H9 (cell line): ENCODE data around the gene ALDH1L1. TPM values are rescaled to one million over a fixed set of nuclear protein-coding genes. Genes with fewer than 3 reads are reported as not detected.

Source experiments
- DNase-seq: peaks from one replicate; pipeline ENCODE4 v3.0.0-alpha.2; 2017
- H2AFZ ChIP-seq: one replicate; pipeline ENCODE4 v1.6.1; 2013; ENCODE audit warnings: mild to moderate bottlenecking, low read length, control low read depth, moderate library complexity
- H2AK5ac ChIP-seq: 2 replicates; pipeline ENCODE4 v1.6.1; 2013; ENCODE audit warnings: low read length, control low read depth, mixed read lengths; ENCODE audit not compliant: insufficient read length
- H2BK120ac ChIP-seq: one replicate; pipeline ENCODE4 v1.6.1; 2013; ENCODE audit warnings: low read depth, mild to moderate bottlenecking, low read length, control low read depth, inconsistent platforms; ENCODE audit not compliant: poor library complexity, severe bottlenecking
- H2BK12ac ChIP-seq: 2 replicates; pipeline ENCODE4 v1.6.1; 2013; ENCODE audit warnings: low read length, control low read depth, mixed read lengths, low read depth; ENCODE audit not compliant: insufficient read length
- H2BK15ac ChIP-seq: 2 replicates; pipeline ENCODE4 v1.6.1; 2013; ENCODE audit warnings: low read depth, low read length, control low read depth
- H2BK20ac ChIP-seq: one replicate; pipeline ENCODE4 v1.6.1; 2013; ENCODE audit warnings: low read depth, mild to moderate bottlenecking, low read length, control low read depth, inconsistent platforms; ENCODE audit not compliant: poor library complexity, severe bottlenecking
- H2BK5ac ChIP-seq: 2 replicates; pipeline ENCODE4 v1.6.1; 2013; ENCODE audit warnings: low read length, control low read depth, mixed read lengths; ENCODE audit not compliant: insufficient read length
- H3K14ac ChIP-seq: 2 replicates; pipeline ENCODE4 v1.6.1; 2013; ENCODE audit warnings: low read length, control low read depth; ENCODE audit not compliant: insufficient read depth
- H3K18ac ChIP-seq: 2 replicates; pipeline ENCODE4 v1.6.1; 2013; ENCODE audit warnings: low read depth, mild to moderate bottlenecking, mixed read lengths, low read length, control low read depth; ENCODE audit not compliant: insufficient read length
- H3K23ac ChIP-seq: 2 replicates; pipeline ENCODE4 v1.6.1; 2013; ENCODE audit warnings: low read length, control low read depth, mixed read lengths, low read depth; ENCODE audit not compliant: insufficient read length
- H3K23me2 ChIP-seq: 2 replicates; pipeline ENCODE4 v1.6.1; 2013; ENCODE audit warnings: low read depth, mild to moderate bottlenecking, mixed read lengths, low read length, control low read depth; ENCODE audit not compliant: insufficient read length, poor library complexity, severe bottlenecking
- H3K27ac ChIP-seq: 2 replicates; pipeline ENCODE4 v1.5.1; 2013; ENCODE audit warnings: low read length, control low read depth, mixed read lengths, low read depth; ENCODE audit not compliant: insufficient read length
- H3K27me3 ChIP-seq: 2 replicates; pipeline ENCODE4 v1.6.1; 2013; ENCODE audit warnings: low read length, control low read depth, inconsistent platforms; ENCODE audit not compliant: insufficient read depth
- H3K4ac ChIP-seq: 2 replicates; pipeline ENCODE4 v1.6.1; 2013; ENCODE audit warnings: low read depth, mild to moderate bottlenecking, control low read depth, inconsistent platforms, low read length, moderate library complexity
- H3K4me1 ChIP-seq: 2 replicates; pipeline ENCODE4 v1.6.1; 2013; ENCODE audit warnings: low read length, control low read depth, inconsistent platforms; ENCODE audit not compliant: insufficient read depth
- H3K4me2 ChIP-seq: 2 replicates; pipeline ENCODE4 v1.6.1; 2013; ENCODE audit warnings: low read length, control low read depth, mixed read lengths; ENCODE audit not compliant: insufficient read length, insufficient read depth
- H3K56ac ChIP-seq: 2 replicates; pipeline ENCODE4 v1.6.1; 2013; ENCODE audit warnings: low read depth, mild to moderate bottlenecking, mixed read lengths, low read length, control low read depth; ENCODE audit not compliant: insufficient read length
- H3K79me1 ChIP-seq: 2 replicates; pipeline ENCODE4 v1.6.1; 2013; ENCODE audit warnings: low read depth, mild to moderate bottlenecking, moderate library complexity, low read length, control low read depth, inconsistent platforms; ENCODE audit not compliant: insufficient read depth, poor library complexity, severe bottlenecking
- H3K79me2 ChIP-seq: 2 replicates; pipeline ENCODE4 v1.6.1; 2013; ENCODE audit warnings: low read length, control low read depth, inconsistent platforms; ENCODE audit not compliant: insufficient read depth
- H3K9ac ChIP-seq: 2 replicates; pipeline ENCODE4 v1.6.1; 2013; ENCODE audit warnings: low read length, control low read depth, mixed read lengths; ENCODE audit not compliant: insufficient read length; ENCODE audit errors: extremely low read depth
- H3K9me3 ChIP-seq: one replicate; pipeline ENCODE4 v1.6.1; 2013; ENCODE audit warnings: low read depth, low read length, inconsistent platforms; ENCODE audit not compliant: control insufficient read depth
- H3T11ph ChIP-seq: one replicate; pipeline ENCODE4 v1.6.1; 2013; ENCODE audit warnings: mild to moderate bottlenecking, low read length, control low read depth, inconsistent platforms
- H4K20me1 ChIP-seq: one replicate; pipeline ENCODE4 v1.6.1; 2013; ENCODE audit not compliant: control insufficient read depth, insufficient read length, insufficient read depth
- H4K5ac ChIP-seq: 2 replicates; pipeline ENCODE4 v1.6.1; 2013; ENCODE audit warnings: low read depth, mild to moderate bottlenecking, mixed read lengths, low read length, control low read depth; ENCODE audit not compliant: insufficient read length
- H4K8ac ChIP-seq: replicated peaks from 2 replicates; pipeline ENCODE4 v1.6.1; 2013; ENCODE audit warnings: low read length, control low read depth, mixed read lengths, low read depth; ENCODE audit not compliant: insufficient read length
- H4K91ac ChIP-seq: 2 replicates; pipeline ENCODE4 v1.6.1; 2013; ENCODE audit warnings: low read depth, mild to moderate bottlenecking, moderate library complexity, mixed read lengths, low read length, control low read depth; ENCODE audit not compliant: insufficient read length
- H3K27ac Mint-ChIP-seq, 3 experiments: 2 replicates in 2 of 3; 3 replicates in 1 of 3; pipeline ENCODE4 v1.8.0; 2020 to 2021; ENCODE audit warnings: mixed read lengths in 3 of 3, mild to moderate bottlenecking in 1 of 3, moderate library complexity in 1 of 3
- H3K27me3 Mint-ChIP-seq: 2 replicates; pipeline ENCODE4 v1.8.0; 2021; ENCODE audit warnings: low read depth, mild to moderate bottlenecking, moderate library complexity, mixed read lengths
- H3K36me3 Mint-ChIP-seq, 3 experiments: 2 replicates in 2 of 3; 3 replicates in 1 of 3; pipeline ENCODE4 v1.8.0; 2020 to 2021; ENCODE audit warnings: low read depth in 3 of 3, mixed read lengths in 3 of 3; ENCODE audit not compliant: insufficient read depth in 1 of 3
- H3K4me1 Mint-ChIP-seq, 2 experiments: 2 replicates each; pipeline ENCODE4 v1.8.0; 2020; ENCODE audit warnings: mixed read lengths in 2 of 2
- H3K4me3 Mint-ChIP-seq, 2 experiments: 2 replicates in 1 of 2; 3 replicates in 1 of 2; pipeline ENCODE4 v1.8.0; 2020 to 2021; ENCODE audit warnings: mild to moderate bottlenecking in 2 of 2, mixed read lengths in 2 of 2, moderate library complexity in 1 of 2
- H3K9me3 Mint-ChIP-seq, 2 experiments: 2 replicates in 1 of 2; 3 replicates in 1 of 2; pipeline ENCODE4 v1.8.0; 2020; ENCODE audit warnings: mild to moderate bottlenecking in 2 of 2, mixed read lengths in 2 of 2, moderate library complexity in 1 of 2
- CTCF ChIP-seq: fragments of 200-600 bp; sonication (generic); conservative IDR thresholded peaks from 3 replicates; pipeline ENCODE4 v1.8.0; 2021; ENCODE audit warnings: antibody characterized with exemption, mild to moderate bottlenecking
- WGBS: extraction: QIAGEN DNeasy Blood & Tissue Kit; methylation state at CpG from one replicate; pipeline ENCODE4 v1.1.7; 2013; ENCODE audit warnings: missing lambda C conversion rate, low lambda C conversion rate, mixed read lengths; ENCODE audit not compliant: insufficient read length; ENCODE audit errors: extremely low coverage; 5-methylcytosine and 5-hydroxymethylcytosine counted together
- total RNA-seq: library from RNA; stranded (reverse); gene quantifications from 2 replicates; pipeline ENCODE4 v1.2.1, GENCODE V29; 2021

Gene ALDH1L1
- total RNA-seq, 1 experiment from 2014 or later = 0.90 TPM

- H4K5ac ChIP-seq = no peak overlapping the region
- H3K23me2 ChIP-seq = no peaks in the 10 kb centered on the region
- Mint-ChIP-seq H3K27me3 (no peaks in the 10 kb centered on the region; the same call in none of the 2 replicates), H3K4me3 (no peak overlapping the region), H3K27ac (no peak overlapping the region; a peak in 1 of 7 replicates), H3K9me3 (no peaks in the 10 kb centered on the region; a peak in 1 of 5 replicates), H3K36me3 (no peaks in the 10 kb centered on the region), H3K4me1 (no peaks in the 10 kb centered on the region)
- H4K8ac ChIP-seq = no peak overlapping the region
- TF ChIP-seq CTCF = no peak
- no peak overlapping the region for H3K4ac ChIP-seq
- WGBS = no CpG with 5 or more reads among the region's 7 CpGs
- H3K79me1 ChIP-seq = no peaks in the 10 kb centered on the region
- no peak overlapping the region for H2AK5ac ChIP-seq
- H3K14ac ChIP-seq = no peak overlapping the region
- DNase-seq = no peak
- no peaks in the 10 kb centered on the region for H4K20me1 ChIP-seq
- H2BK20ac ChIP-seq = no peak overlapping the region
- no peak overlapping the region for H3K4me2 ChIP-seq
- H2BK5ac ChIP-seq = no peak overlapping the region
- H3K9ac ChIP-seq = no peak overlapping the region
- H3K18ac ChIP-seq = no peak overlapping the region
- no peaks in the 10 kb centered on the region for H3K9me3 ChIP-seq
- no peaks in the 10 kb centered on the region for H3K79me2 ChIP-seq
- H3K27me3 ChIP-seq = no peaks in the 10 kb centered on the region
- H3K4me1 ChIP-seq = no peaks in the 10 kb centered on the region
- H4K91ac ChIP-seq = no peak overlapping the region
- H3K27ac ChIP-seq = no peak overlapping the region
- H2BK120ac ChIP-seq = no peak overlapping the region
- H2BK12ac ChIP-seq = no peak overlapping the region
- H3K56ac ChIP-seq = no peak overlapping the region
- H3K23ac ChIP-seq = no peak overlapping the region
- no peak overlapping the region for H3T11ph ChIP-seq
- H2AFZ ChIP-seq = no peak overlapping the region
- H2BK15ac ChIP-seq = no peak overlapping the region
These were observed 30.3 kb downstream of the ALDH1L1 start for GRCh38 chr3:126149960-126150515.
